HG03521 (cell line): ENCODE data around the gene PRKAB1.
"Not testable (repeated sequence)": the region's sequence is repeated elsewhere in the genome, so short reads cannot be mapped to it uniquely, and the experiment has no call there.

ENCODE experiments used
- ATAC-seq: cut with Tn5 transposase; IDR thresholded peaks from one replicate; pipeline ENCODE4 v1.9.1; 2021; ENCODE audit warnings: mild to moderate bottlenecking, moderate library complexity; ENCODE audit not compliant: unreplicated experiment

Gene PRKAB1

GRCh38 chr12:119683816-119684215, 15.9 kb downstream of the PRKAB1 start:
- no peak for ATAC-seq

GRCh38 chr12:119684711-119685369, 16.9 kb downstream of the PRKAB1 start:
- ATAC-seq = no peak

- ATAC-seq = no peak
These were observed 17.4 kb downstream of the PRKAB1 start for GRCh38 chr12:119685375-119685774.

- no peak for ATAC-seq
These were observed 18.4 kb downstream of the PRKAB1 start for GRCh38 chr12:119686355-119686754.

- ATAC-seq = no peak
These were observed 18.8 kb downstream of the PRKAB1 start for GRCh38 chr12:119686776-119687175.

- ATAC-seq = no peak
These were observed 19.5 kb downstream of the PRKAB1 start for GRCh38 chr12:119687406-119687805.

GRCh38 chr12:119687879-119688278, 19.9 kb downstream of the PRKAB1 start:
- ATAC-seq = no peak

GRCh38 chr12:119689935-119690500, 22.1 kb downstream of the PRKAB1 start:
- no peak for ATAC-seq

GRCh38 chr12:119691202-119691810, 23.4 kb downstream of the PRKAB1 start:
- ATAC-seq = no peak

GRCh38 chr12:119692410-119692809, 24.5 kb downstream of the PRKAB1 start:
- no peak for ATAC-seq

GRCh38 chr12:119692997-119693396, 25.1 kb downstream of the PRKAB1 start:
- ATAC-seq = no peak

GRCh38 chr12:119693511-119693910, 25.6 kb downstream of the PRKAB1 start:
- ATAC-seq = no peak

- ATAC-seq = no peak
These were observed 26.2 kb downstream of the PRKAB1 start for GRCh38 chr12:119694111-119694510.

- ATAC-seq = no peak
These were observed 27.1 kb downstream of the PRKAB1 start for GRCh38 chr12:119695034-119695433.

- ATAC-seq = no peak
These were observed 29.0 kb downstream of the PRKAB1 start for GRCh38 chr12:119696943-119697342.

GRCh38 chr12:119699199-119699760, 31.3 kb downstream of the PRKAB1 start:
- ATAC-seq = no peak

- ATAC-seq = no peak
These were observed 32.1 kb downstream of the PRKAB1 start for GRCh38 chr12:119700078-119700477.

GRCh38 chr12:119704065-119704747, 36.3 kb downstream of the PRKAB1 start:
- no peak for ATAC-seq

GRCh38 chr12:119705182-119705581, 37.2 kb downstream of the PRKAB1 start:
- no peak for ATAC-seq

GRCh38 chr12:119706427-119706826, 38.5 kb downstream of the PRKAB1 start:
- not testable (repeated sequence) for ATAC-seq

- ATAC-seq = no peak
These were observed 42.5 kb downstream of the PRKAB1 start for GRCh38 chr12:119710374-119710964.
